ENCODE results near the gene SLC66A2. TPM values are rescaled to one million over a fixed set of nuclear protein-coding genes. Genes with fewer than 3 reads are reported as not detected.
A peak's percentile ranks its signal among the peaks of the same experiment; 100 is the strongest.

The SLC66A2 gene
- total and polyA plus RNA-seq, 2 donors (not counting 1 experiment from before 2014, with no cell fraction given), result 44.4 to 45.1 TPM

GRCh38 chr18:79983793-79984192 lies 32.3 kb upstream of the SLC66A2 start:
- peaks cover 95% of the 10 kb centered on the region for H3K79me2 ChIP-seq (ENCODE audit: control insufficient read depth, insufficient read depth, low read length)
- TF ChIP-seq EZH2 (IDR thresholded peaks at IDR 0.05; ENCODE audit: borderline replicate concordance, insufficient read depth, low read depth, low read length, poor library complexity, severe bottlenecking), result no peak
- no peak for TF ChIP-seq CTCF (IDR thresholded peaks at IDR 0.05)
- Mint-ChIP-seq H3K27me3 (no peaks in the 10 kb centered on the region), H3K4me1 (peaks cover 59% of the 10 kb centered on the region), H3K4me3 (no peak overlapping the region), H3K27ac (peak overlapping the region; percentile 63), H3K9me3 (ENCODE audit: insufficient read depth) (no peaks in the 10 kb centered on the region)
- peaks cover 87% of the 10 kb centered on the region for H4K20me1 ChIP-seq (ENCODE audit: control insufficient read depth, insufficient read depth, low read length, poor library complexity, severe bottlenecking)
- 94% methylated on average over 7 of the region's 7 CpGs for WGBS (ENCODE audit: insufficient coverage)
- no peaks in the 10 kb centered on the region for H3K27me3 ChIP-seq (replicated peaks in 1 of 4; ENCODE audit: control extremely low read depth in 1 of 4, control insufficient read depth in 3 of 4, insufficient read depth in 4 of 4, low read length in 3 of 4)
- intact Hi-C loops (cut with micrococcal nuclease), result loop anchor here (10.0 kb wide), 1 partner anchor 161 kb away; no protein-coding TSS in a partner anchor
- DNase-seq (no peak), ATAC-seq (ENCODE audit: low read depth) (no peak)
- H3K36me3 ChIP-seq (replicated peaks in 1 of 2; ENCODE audit: control extremely low read depth in 1 of 2, control insufficient read depth in 1 of 2, extremely low read depth in 1 of 2, insufficient read depth in 2 of 2, low read length in 1 of 2), result peaks cover 0 to 39% of the 10 kb centered on the region in 2 experiments
- no peak overlapping the region for H3K4me3 ChIP-seq (ENCODE audit: control extremely low read depth in 1 of 5, extremely low read depth in 1 of 5, insufficient read depth in 1 of 5, low read depth in 2 of 5, low read length in 4 of 5)
- peaks cover 15 to 16% of the 10 kb centered on the region in 2 donors for H3K4me1 ChIP-seq (ENCODE audit: control insufficient read depth in 2 of 2, insufficient read depth in 2 of 2, low read length in 2 of 2)
- no peaks in the 10 kb centered on the region for H3K9me3 ChIP-seq (ENCODE audit: control extremely low read depth in 1 of 3, control insufficient read depth in 2 of 3, insufficient read depth in 1 of 3, low read length in 2 of 3)
- no peak overlapping the region for H2AFZ ChIP-seq (ENCODE audit: insufficient read depth, low read depth, low read length, poor library complexity, severe bottlenecking)
- H3K9ac ChIP-seq (ENCODE audit: low read length), result no peak overlapping the region
- no peak overlapping the region for H3K4me2 ChIP-seq (replicated peaks; ENCODE audit: low read depth, low read length, poor library complexity, severe bottlenecking)
- no peak overlapping the region for H3K27ac ChIP-seq (ENCODE audit: low read length in 2 of 2)
- ChIA-PET POLR2A (no interaction called here), CTCF (interaction anchor here (1.2 kb wide), 1 partner anchor 10 kb away, joined by 3 read pairs; no protein-coding TSS in a partner anchor)

GRCh38 chr18:79983253-79983652 lies 31.8 kb upstream of the SLC66A2 start:
- Histone ChIP-seq H4K20me1 (ENCODE audit: control insufficient read depth, insufficient read depth, low read length, poor library complexity, severe bottlenecking) (peaks cover 92% of the 10 kb centered on the region), H3K36me3 (replicated peaks in 1 of 2; ENCODE audit: control extremely low read depth in 1 of 2, control insufficient read depth in 1 of 2, extremely low read depth in 1 of 2, insufficient read depth in 2 of 2, low read length in 1 of 2) (peaks cover 0 to 39% of the 10 kb centered on the region in 2 experiments), H3K9ac (ENCODE audit: low read length) (no peak overlapping the region), H3K27me3 (replicated peaks in 1 of 4; ENCODE audit: control extremely low read depth in 1 of 4, control insufficient read depth in 3 of 4, insufficient read depth in 4 of 4, low read length in 3 of 4) (no peaks in the 10 kb centered on the region), H2AFZ (ENCODE audit: insufficient read depth, low read depth, low read length, poor library complexity, severe bottlenecking) (no peak overlapping the region), H3K79me2 (ENCODE audit: control insufficient read depth, insufficient read depth, low read length) (peaks cover 100% of the 10 kb centered on the region), H3K4me2 (replicated peaks; ENCODE audit: low read depth, low read length, poor library complexity, severe bottlenecking) (no peak overlapping the region), H3K27ac (ENCODE audit: low read length in 2 of 2) (no peak overlapping the region), H3K4me1 (ENCODE audit: control insufficient read depth in 2 of 2, insufficient read depth in 2 of 2, low read length in 2 of 2) (peaks cover 15 to 16% of the 10 kb centered on the region in 2 donors), H3K9me3 (ENCODE audit: control extremely low read depth in 1 of 3, control insufficient read depth in 2 of 3, insufficient read depth in 1 of 3, low read length in 2 of 3) (no peaks in the 10 kb centered on the region), H3K4me3 (ENCODE audit: control extremely low read depth in 1 of 5, extremely low read depth in 1 of 5, insufficient read depth in 1 of 5, low read depth in 2 of 5, low read length in 4 of 5) (no peak overlapping the region)
- intact Hi-C loops (cut with micrococcal nuclease), result loop anchor here (10.0 kb wide), 1 partner anchor 162 kb away; no protein-coding TSS in a partner anchor
- ChIA-PET CTCF (interaction anchor here (1.2 kb wide), 1 partner anchor 11 kb away, joined by 3 read pairs; no protein-coding TSS in a partner anchor), POLR2A (no interaction called here)
- Mint-ChIP-seq H3K4me3 (no peak overlapping the region), H3K27ac (no peak overlapping the region), H3K9me3 (ENCODE audit: insufficient read depth) (no peaks in the 10 kb centered on the region), H3K27me3 (no peaks in the 10 kb centered on the region), H3K4me1 (peaks cover 59% of the 10 kb centered on the region)
- TF ChIP-seq EZH2 (IDR thresholded peaks at IDR 0.05; ENCODE audit: borderline replicate concordance, insufficient read depth, low read depth, low read length, poor library complexity, severe bottlenecking) (no peak), CTCF (IDR thresholded peaks at IDR 0.05) (no peak)
- 93% methylated on average over 1 of the region's 4 CpGs for WGBS (ENCODE audit: insufficient coverage)
- DNase-seq, result no peak
- ATAC-seq (ENCODE audit: low read depth), result no peak

Data from B cell (primary cell).